ENCODE data around the gene KIAA2012. TPM values are rescaled to one million over a fixed set of nuclear protein-coding genes. Genes with fewer than 3 reads are reported as not detected.

Gene KIAA2012
- total and polyA plus RNA-seq, 3 experiments from 2014 or later, result not detected

GRCh38 chr2:202251494-202251893, 178.4 kb downstream of the KIAA2012 start:
- DNase-seq, result no peak
- H3K36me3 Mint-ChIP-seq, result peaks cover 0 to 8% (median 0%) of the 10 kb centered on the region in 3 donors
- Histone ChIP-seq H3K27me3 (ENCODE audit: insufficient read depth, low read length, poor library complexity, severe bottlenecking) (peaks cover 2% of the 10 kb centered on the region), H3K4me3 (ENCODE audit: low read length) (no peak overlapping the region), H3K27ac (ENCODE audit: low read depth, low read length) (no peak overlapping the region), H3K9me3 (ENCODE audit: low read length) (no peaks in the 10 kb centered on the region), H3K36me3 (ENCODE audit: insufficient read depth, low read length) (no peaks in the 10 kb centered on the region), H3K4me1 (ENCODE audit: insufficient read depth, low read length) (no peaks in the 10 kb centered on the region)
- POLR2A ChIA-PET, result no interaction called here
- no peaks in the 10 kb centered on the region for H3K9me3 Mint-ChIP-seq
- no peak overlapping the region for H3K27ac Mint-ChIP-seq
- CTCF ChIA-PET, result no interaction called here
- H3K4me3 Mint-ChIP-seq, result no peak overlapping the region
- H3K4me1 Mint-ChIP-seq, result no peaks in the 10 kb centered on the region
- peaks cover 8 to 19% of the 10 kb centered on the region in 2 donors for H3K27me3 Mint-ChIP-seq

Other genes starting within 250 kb of the KIAA2012 start
- under 1 TPM; 0.55 to 0.75 TPM for gene FZD7, start 39.4 kb upstream of the KIAA2012 start, total RNA-seq
- not detected for gene FZD7, start 39.4 kb upstream of the KIAA2012 start, polyA plus RNA-seq
- 100 to 1,000 TPM; 118 TPM for gene SUMO1, start 165.3 kb downstream of the KIAA2012 start, total RNA-seq
- gene SUMO1, start 165.3 kb downstream of the KIAA2012 start, polyA plus RNA-seq, result 148 TPM
- gene NOP58, start 192.5 kb downstream of the KIAA2012 start, total RNA-seq, result 100 to 1,000 TPM; 216 to 221 TPM
- 94.3 TPM for gene NOP58, start 192.5 kb downstream of the KIAA2012 start, polyA plus RNA-seq